GM23338 (cell line): ENCODE results near the gene NTRK1.

Source experiments
- CTCF ChIP-seq, 2 experiments: fragments of 200-600 bp in 1 of 2; sonication (generic) in 1 of 2; conservative IDR thresholded peaks; 2 replicates each; pipeline versions ENCODE4 v1.5.1 to v1.6.1; 2016 to 2017; ENCODE audit warnings: antibody characterized with exemption in 2 of 2, low read depth in 2 of 2, mild to moderate bottlenecking in 2 of 2, moderate library complexity in 1 of 2
- EZH2 ChIP-seq: fragments of 200-600 bp; sonication (generic); IDR thresholded peaks from one replicate; pipeline ENCODE4 v1.8.0; 2017; ENCODE audit warnings: antibody characterized with exemption, mild to moderate bottlenecking, low read depth; ENCODE audit not compliant: unreplicated experiment
- EZH2phosphoT487 ChIP-seq: fragments of 200-600 bp; sonication (generic); IDR thresholded peaks from one replicate; pipeline ENCODE4 v1.8.1; 2018; ENCODE audit warnings: antibody characterized with exemption; ENCODE audit not compliant: unreplicated experiment
- JUNB ChIP-seq: IDR thresholded peaks from one replicate; pipeline ENCODE4 v1.6.1; 2016; ENCODE audit warnings: antibody characterized with exemption; ENCODE audit not compliant: unreplicated experiment
- NANOG ChIP-seq: IDR thresholded peaks from 2 replicates; pipeline ENCODE4 v1.6.1; 2016; ENCODE audit warnings: antibody characterized with exemption, borderline replicate concordance
- ZNF462 ChIP-seq: fragments of 250-450 bp; sonication (Bioruptor Pico); IDR thresholded peaks from 2 replicates; pipeline ENCODE4 v1.5.0; 2020; ENCODE audit warnings: mild to moderate bottlenecking, moderate library complexity

GRCh38 chr1:156886583-156887281, 26.1 kb downstream of the NTRK1 start:
- TF ChIP-seq EZH2phosphoT487 (no peak), CTCF (conservative IDR thresholded peaks at IDR 0.05; ENCODE audit: low read depth in 2 of 2) (no peak), EZH2 (no peak), NANOG (no peak), JUNB (no peak), ZNF462 (CRISPR knock-in tag) (no peak)
